ENCODE results near the gene MAN2B2.

Gene MAN2B2

DNA sequence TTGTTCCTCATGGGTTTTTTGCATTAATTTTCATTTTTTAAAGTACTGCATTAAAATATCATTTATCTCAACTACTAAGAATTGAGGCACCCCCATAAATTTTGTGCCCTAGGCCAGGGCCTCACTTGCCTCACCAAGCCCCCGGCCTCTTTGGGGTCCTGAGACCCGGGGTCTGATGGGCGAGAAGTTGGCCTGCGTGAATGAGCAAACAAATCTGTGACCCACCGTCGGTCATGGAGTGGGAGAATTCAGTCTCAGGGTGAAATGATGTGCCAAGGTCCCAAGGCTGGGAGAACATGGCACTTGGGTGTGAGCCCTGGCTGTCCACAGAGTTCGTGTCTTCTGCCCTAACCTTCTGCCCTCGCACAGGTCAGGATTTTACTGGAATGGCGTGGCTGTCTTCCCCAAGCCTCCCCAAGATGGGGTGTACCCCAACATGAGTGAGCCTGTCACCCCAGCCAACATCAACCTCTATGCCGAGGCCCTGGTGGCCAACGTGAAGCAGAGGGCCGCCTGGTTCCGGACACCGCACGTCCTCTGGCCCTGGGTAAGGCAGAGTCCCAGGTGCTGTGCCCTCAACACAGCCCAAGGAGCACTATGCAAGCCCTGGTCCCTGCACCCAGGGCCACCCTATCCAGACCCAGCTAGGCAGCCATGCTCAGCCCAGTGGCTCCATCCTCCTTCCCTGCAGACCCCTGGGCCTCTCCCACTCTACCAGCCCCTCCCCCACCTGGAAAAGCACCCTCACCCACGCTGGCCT is 18.0 kb downstream of the MAN2B2 start:
- no peak for DNase-seq (ENCODE audit: low read depth, low spot score)

DNA sequence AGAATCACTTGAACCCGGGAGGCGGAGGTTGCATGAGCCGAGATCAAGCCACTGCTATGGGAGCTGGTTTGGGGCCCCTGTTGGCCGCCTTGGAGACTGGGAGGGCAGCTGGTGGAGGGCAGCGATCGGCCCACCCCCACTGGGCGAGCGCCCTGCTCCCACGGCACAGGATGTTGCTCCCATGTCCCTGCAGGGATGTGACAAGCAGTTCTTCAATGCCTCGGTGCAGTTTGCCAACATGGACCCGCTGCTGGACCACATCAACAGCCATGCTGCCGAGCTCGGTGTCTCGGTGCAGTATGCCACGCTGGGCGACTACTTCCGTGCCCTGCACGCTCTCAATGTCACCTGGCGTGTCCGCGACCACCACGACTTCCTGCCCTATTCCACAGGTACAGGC is 19.4 kb downstream of the MAN2B2 start:
- no peak for DNase-seq (ENCODE audit: low read depth, low spot score)

DNA sequence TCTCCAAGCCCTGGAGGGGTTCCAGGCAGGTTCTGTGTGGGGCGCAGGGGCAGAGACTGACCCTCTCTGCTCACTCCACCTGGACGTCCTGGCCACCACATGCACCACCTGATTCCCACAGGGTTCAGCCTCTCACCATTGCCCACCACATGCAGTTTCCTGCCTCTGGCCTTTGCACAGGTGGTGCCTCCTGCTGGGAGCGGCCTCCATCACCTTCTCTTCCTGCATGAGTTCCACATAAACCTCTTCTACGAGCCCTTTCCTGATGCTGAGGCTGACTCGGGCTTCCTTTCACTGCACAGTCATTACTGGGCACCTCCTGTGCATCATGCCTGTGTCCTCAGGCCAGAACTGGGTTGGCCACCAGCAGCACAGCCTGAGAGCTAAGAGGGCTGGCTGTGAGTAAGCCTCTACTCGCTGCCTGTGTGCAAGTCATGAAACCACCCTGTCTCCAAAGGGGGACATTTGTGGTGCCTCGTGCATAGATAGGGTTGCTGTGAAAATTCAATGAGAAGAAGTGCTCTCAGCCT is 19.9 kb downstream of the MAN2B2 start:
- no peak for DNase-seq (ENCODE audit: low read depth, low spot score)

- DNase-seq (ENCODE audit: low read depth, low spot score) = no peak
These were observed 21.0 kb downstream of the MAN2B2 start for GRCh38 chr4:6595897-6596537.

DNA sequence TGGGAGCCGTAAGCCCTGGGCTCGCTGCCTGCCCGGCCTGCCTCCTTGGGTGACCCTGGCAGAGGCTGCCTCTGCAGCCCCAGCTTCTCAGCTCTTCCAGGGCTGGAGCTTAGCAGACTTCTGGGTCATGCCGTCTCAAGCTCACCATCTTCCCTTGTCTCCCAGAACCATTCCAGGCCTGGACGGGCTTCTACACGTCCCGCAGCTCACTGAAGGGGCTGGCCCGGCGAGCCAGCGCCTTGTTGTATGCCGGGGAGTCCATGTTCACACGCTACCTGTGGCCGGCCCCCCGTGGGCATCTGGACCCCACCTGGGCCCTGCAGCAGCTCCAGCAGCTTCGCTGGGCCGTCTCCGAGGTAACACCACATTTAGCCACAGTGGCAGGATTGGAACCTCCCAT is 22.0 kb downstream of the MAN2B2 start:
- no peak for DNase-seq (ENCODE audit: low read depth, low spot score)

DNA sequence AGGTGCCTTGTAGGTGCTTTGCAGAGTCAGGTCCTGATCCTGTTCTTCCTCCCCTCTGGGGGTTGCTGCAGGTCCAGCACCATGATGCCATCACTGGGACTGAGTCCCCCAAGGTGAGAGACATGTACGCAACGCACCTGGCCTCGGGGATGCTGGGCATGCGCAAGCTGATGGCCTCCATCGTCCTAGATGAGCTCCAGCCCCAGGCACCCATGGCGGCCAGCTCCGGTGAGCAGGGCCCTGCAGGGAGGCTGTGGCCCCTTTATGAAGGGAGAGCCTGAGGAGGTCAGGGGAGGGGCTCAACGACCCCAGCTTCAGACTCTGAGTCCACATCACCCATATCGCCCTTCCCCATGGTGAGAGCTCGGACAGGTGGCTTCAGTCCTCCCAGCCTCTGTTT is 23.1 kb downstream of the MAN2B2 start:
- no peak for DNase-seq (ENCODE audit: low read depth, low spot score)

DNA sequence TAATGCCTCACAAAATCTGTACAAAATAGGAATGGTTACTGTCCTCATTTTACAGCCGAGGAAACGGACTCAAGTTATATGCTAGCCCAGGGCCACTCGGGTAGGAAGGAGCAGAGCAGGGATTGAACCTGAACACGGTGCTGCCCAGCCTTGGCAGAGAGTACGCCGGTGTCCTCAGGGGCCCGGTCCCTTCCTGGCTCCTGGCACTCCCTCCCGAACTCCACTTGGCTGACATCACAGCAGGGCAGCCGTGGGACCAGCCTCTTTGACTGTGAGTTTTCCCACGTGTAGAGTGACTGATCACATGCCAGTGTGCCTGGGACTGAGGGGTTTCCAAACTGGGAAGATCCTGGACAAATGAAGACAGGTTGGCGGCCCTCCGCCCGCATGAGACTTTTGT is 23.7 kb downstream of the MAN2B2 start:
- no peak for DNase-seq (ENCODE audit: low read depth, low spot score)

GRCh38 chr4:6601661-6602250 is 26.8 kb downstream of the MAN2B2 start:
- DNase-seq (ENCODE audit: low read depth, low spot score) = no peak

DNA sequence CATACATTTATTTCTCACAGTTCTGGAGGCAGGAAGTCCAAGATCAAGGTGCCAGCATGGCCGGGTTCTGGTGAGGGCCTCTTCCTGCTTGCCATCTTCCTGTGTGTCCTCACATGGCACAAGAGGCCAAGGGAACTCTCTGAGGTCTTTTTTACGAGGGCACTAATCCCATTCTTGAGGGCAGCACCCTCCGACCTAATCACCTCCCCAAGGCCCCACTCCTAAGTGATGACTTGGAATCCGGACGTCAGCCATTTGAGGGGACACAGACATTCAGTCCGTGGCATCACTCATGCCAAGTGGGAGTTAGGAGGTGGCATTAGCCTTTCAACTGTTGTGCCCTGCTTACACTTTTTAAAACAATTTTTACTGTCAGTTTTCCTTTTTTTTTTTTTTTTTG is 27.3 kb downstream of the MAN2B2 start:
- no peak for DNase-seq (ENCODE audit: low read depth, low spot score)

DNA sequence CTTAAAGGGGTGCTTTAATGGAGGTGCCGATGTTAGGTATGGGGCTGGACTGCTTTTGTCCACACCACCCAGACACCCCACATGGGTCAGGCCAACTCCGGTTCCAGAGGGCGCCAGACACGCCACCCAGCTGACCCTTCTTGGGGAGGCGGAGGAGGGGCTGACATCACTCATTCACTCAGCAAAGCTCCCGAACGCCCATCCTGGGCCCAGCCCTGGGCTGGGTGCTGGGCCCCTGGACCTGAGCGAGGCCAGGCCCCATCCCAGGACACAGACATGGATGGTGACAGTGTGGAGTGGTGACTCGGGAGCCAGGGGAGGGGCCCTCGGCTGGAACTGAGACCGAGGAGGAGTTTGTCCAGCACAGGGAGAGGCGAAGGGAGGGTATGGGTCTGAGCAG is 28.1 kb downstream of the MAN2B2 start:
- no peak for DNase-seq (ENCODE audit: low read depth, low spot score)

DNA sequence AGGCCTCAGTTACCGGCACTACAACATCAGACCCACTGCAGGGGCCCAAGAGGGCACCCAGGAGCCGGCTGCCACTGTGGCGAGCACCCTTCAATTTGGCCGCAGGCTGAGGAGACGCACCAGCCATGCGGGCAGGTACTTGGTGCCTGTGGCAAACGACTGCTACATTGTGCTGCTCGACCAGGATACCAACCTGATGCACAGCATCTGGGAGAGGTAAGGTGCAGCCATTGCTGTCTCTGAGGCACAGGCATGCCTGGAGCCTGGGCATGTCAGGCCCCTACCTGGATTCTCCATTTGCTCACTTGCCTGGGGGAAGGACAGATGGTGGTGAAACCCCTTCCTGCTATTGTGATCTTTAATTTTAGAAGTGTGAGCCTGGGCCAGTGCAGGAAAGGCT is 30.1 kb downstream of the MAN2B2 start:
- no peak for DNase-seq (ENCODE audit: low read depth, low spot score)

- no peak for DNase-seq (ENCODE audit: low read depth, low spot score)
These were observed 30.6 kb downstream of the MAN2B2 start for GRCh38 chr4:6605605-6606004.

- no peak for DNase-seq (ENCODE audit: low read depth, low spot score)
These were observed 31.7 kb downstream of the MAN2B2 start for GRCh38 chr4:6606465-6607235.

GRCh38 chr4:6607368-6608055 is 32.5 kb downstream of the MAN2B2 start:
- no peak for DNase-seq (ENCODE audit: low read depth, low spot score)

DNA sequence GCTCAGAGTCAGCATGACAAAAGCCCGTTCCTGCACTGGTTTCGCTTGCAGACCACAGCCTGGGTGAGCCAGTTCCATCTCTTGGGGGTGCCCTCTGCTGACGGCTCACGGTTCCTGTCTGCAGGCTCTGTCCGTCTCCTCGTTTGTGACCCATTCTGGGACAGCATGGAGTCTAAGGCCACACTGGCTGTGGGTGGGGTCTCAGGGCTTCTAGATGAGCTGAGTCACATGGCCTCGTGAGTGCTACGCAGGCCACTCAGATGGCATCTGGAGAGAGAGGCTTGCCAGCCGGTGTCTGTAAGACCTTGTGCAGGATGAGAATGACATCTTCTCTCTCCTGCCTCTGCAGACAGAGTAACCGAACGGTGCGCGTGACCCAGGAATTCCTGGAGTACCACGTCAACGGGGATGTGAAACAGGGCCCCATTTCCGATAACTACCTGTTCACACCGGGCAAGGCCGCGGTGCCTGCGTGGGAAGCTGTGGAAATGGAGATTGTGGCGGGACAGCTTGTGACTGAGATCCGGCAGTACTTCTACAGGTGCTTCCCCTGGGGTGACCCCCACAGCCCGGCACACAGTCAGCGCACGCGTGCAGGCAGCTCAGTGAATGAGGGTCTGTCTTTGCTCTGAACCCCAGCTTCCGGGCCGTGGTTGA is 33.9 kb downstream of the MAN2B2 start:
- DNase-seq (ENCODE audit: low read depth, low spot score) = no peak

GRCh38 chr4:6609415-6610079 is 34.6 kb downstream of the MAN2B2 start:
- no peak for DNase-seq (ENCODE audit: low read depth, low spot score)

DNA sequence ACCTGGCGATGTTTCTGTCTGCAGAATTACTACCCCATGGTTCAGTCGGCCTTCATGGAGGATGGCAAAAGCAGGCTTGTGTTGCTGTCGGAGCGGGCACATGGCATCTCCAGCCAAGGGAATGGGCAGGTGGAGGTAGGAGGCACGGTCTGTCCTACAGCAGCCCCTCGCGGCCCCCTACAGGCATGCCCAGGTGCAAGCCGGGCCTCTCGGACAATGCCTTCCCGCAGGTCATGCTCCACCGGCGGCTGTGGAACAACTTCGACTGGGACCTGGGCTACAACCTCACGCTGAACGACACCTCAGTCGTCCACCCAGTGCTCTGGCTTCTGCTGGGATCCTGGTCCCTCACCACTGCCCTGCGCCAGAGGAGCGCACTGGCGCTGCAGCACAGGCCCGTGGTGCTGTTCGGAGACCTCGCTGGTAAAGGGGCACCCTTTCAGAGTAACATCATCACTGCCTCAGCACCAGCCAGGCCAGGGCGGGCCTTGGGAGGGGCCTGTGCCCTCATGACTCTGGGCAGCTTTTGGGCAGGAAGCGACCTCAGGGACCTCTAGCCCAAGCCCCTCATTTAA is 36.0 kb downstream of the MAN2B2 start:
- no peak for DNase-seq (ENCODE audit: low read depth, low spot score)

DNA sequence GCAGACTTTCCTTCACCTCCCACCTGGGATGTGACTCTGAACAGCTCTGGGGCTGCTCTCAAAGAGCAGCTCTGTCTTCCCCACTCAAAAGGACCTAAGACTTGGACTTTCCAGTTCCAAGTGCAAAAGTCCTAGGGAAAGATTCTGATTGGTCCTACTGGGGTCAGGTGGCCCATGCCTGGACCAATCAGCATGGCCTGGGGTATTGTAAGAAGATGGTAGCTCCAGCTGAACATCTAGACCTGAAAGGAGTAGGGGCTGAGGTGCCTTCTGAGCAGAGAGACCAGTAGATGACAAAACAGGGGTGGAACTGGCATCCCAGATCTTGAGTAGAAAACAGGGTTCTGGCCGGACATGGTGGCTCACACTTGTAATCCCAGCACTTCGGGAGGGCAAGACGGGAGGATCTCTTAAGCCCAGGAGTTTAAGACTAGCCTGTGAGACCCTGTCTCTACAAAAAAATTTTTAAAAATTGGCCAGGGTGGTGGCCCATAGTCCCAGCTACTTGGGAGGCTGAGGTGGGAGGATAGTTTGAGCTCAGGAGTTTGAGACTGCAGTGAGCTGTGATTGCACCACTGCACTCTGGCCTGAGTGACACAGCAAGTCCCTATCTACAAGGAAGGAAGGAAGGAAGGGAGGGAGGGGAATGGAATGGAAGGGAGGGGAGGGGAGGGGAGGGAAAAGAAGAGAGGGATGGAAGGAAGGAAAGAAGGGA is 38.1 kb downstream of the MAN2B2 start:
- no peak for DNase-seq (ENCODE audit: low read depth, low spot score)

Data from smooth muscle cell of the brain vasculature (primary cell).